Measurements from ENCODE around the gene DPCD. TPM values are rescaled to one million over a fixed set of nuclear protein-coding genes. Genes with fewer than 3 reads are reported as not detected.
"Not testable (repeated sequence)": the region's sequence is repeated elsewhere in the genome, so short reads cannot be mapped to it uniquely, and the experiment has no call there.

DPCD gene
- polyA plus RNA-seq, 2 donors, result 17.3 to 28.3 TPM

DNA sequence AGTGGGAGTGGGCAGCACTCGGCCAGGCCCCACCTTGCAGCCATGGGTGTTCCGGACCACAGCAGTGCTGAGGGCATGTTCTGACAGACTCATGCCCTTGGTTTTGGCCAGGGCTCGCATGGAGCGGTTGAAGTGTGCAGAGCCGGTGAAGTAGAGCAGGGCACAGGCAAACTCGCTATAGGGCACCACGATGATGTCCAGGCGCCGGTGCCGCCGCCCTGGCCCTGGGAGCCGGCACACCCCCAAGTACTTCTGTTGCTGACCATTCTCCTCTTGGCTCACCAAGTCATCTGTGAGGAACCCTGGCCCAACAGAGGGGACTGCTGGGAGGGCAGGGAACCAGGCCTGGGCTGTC is 8.6 kb upstream of the DPCD start:
- Histone ChIP-seq H3K4me1 (ENCODE audit: control insufficient read depth in 2 of 2, insufficient read depth in 2 of 2, low read length in 1 of 2) (peaks cover 0 to 1% of the 10 kb centered on the region in 2 donors), H3K27ac (ENCODE audit: low read depth in 2 of 2, low read length in 1 of 2) (no peak overlapping the region), H3K4me3 (ENCODE audit: low read depth in 1 of 2, low read length in 2 of 2) (no peak overlapping the region), H3K36me3 (ENCODE audit: control insufficient read depth in 2 of 2, insufficient read depth in 2 of 2, low read length in 1 of 2) (peaks cover 6 to 32% of the 10 kb centered on the region in 2 donors), H3K27me3 (ENCODE audit: control insufficient read depth in 1 of 2, insufficient read depth in 2 of 2, low read length in 2 of 2) (no peaks in the 10 kb centered on the region), H3K9me3 (ENCODE audit: control insufficient read depth in 2 of 2, insufficient read depth in 1 of 2, low read depth in 1 of 2, low read length in 1 of 2) (no peaks in the 10 kb centered on the region)
- 91 to 98% methylated on average over 11 to 12 of the region's 12 CpGs for WGBS, 2 donors

DNA sequence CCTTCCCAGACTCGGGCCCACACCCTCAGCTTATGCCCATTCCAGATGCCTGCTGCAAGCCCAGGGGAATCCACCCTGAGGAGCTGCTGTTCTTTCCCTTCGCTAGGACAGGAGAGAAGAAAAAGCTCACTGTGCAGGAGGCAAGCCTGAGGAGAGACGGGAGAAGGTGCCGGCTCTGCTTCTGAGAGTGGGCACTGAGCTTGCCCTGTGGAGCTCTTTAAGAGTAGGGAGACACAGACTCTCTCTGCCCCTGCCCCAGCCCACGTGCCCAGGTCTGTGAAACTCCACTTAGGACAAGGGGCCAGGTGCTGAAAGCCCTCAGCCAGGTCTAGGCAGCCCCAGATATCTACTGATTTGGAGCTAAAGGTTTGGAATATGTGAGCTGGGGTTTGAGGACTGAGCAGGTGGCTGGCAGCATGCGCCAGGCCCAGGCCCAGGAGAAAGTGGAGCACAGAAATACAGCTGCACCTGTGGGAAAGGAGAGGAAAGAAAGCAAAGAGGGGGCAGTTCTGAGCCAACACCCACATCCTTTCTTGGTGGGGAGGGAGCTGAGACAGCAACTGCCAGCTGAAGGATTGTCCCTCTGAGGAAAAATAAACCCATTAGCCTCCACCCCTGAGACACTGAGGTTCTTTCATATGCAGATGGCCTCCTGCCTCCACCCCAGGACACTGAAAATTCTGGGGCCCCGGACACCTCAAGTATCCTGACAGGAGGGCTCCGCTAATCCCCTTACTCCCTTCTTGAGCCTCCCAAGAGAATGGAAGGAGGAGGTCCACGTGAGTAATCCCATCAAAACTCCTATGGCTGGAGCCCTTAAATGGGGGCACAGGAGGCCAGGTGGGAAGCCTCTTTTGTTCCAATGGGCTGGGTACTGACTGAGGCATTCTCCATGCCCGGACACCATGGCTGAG is 7.4 kb upstream of the DPCD start:
- peaks cover 6 to 34% of the 10 kb centered on the region in 2 donors for H3K36me3 ChIP-seq (ENCODE audit: control insufficient read depth in 2 of 2, insufficient read depth in 2 of 2, low read length in 1 of 2)
- H3K27ac ChIP-seq (ENCODE audit: low read depth in 2 of 2, low read length in 1 of 2), result no peak overlapping the region
- H3K4me1 ChIP-seq (ENCODE audit: control insufficient read depth in 2 of 2, insufficient read depth in 2 of 2, low read length in 1 of 2), result no peaks in the 10 kb centered on the region
- H3K27me3 ChIP-seq (ENCODE audit: control insufficient read depth in 1 of 2, insufficient read depth in 2 of 2, low read length in 2 of 2), result no peaks in the 10 kb centered on the region
- 83 to 85% methylated on average over 10 of the region's 10 CpGs for WGBS, 2 donors
- H3K4me3 ChIP-seq (ENCODE audit: low read depth in 1 of 2, low read length in 2 of 2), result no peak overlapping the region
- H3K9me3 ChIP-seq (ENCODE audit: control insufficient read depth in 2 of 2, insufficient read depth in 1 of 2, low read depth in 1 of 2, low read length in 1 of 2), result no peaks in the 10 kb centered on the region

DNA sequence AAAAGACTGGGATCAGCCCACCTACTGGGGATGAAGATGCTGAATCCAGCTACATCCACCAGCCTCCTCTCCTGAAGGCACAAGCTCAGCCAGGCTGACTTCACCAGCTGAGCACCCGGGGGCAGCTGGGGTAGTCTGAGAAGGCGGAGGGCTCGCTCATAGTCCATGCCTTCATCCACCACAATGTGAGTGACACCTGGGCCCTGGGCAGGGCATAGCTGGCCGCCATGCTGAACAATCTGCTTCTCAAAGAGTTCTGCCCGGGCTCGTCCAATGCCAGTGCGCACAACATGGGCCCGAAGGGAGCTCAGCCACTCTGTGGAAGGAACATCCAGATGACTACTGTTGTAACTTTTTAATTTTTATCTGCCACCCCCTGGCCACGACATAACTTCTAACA is 2.3 kb upstream of the DPCD start:
- 93 to 94% methylated on average over 9 of the region's 9 CpGs for WGBS, 2 donors
- no peak overlapping the region for H3K4me3 ChIP-seq (ENCODE audit: low read depth in 1 of 2, low read length in 2 of 2)
- H3K4me1 ChIP-seq (ENCODE audit: control insufficient read depth in 2 of 2, insufficient read depth in 2 of 2, low read length in 1 of 2), result peaks cover 6 to 9% of the 10 kb centered on the region in 2 donors
- peaks cover 6 to 15% of the 10 kb centered on the region in 2 donors for H3K36me3 ChIP-seq (ENCODE audit: control insufficient read depth in 2 of 2, insufficient read depth in 2 of 2, low read length in 1 of 2)
- H3K27ac ChIP-seq (ENCODE audit: low read depth in 2 of 2, low read length in 1 of 2), result no peak overlapping the region
- H3K9me3 ChIP-seq (ENCODE audit: control insufficient read depth in 2 of 2, insufficient read depth in 1 of 2, low read depth in 1 of 2, low read length in 1 of 2), result no peaks in the 10 kb centered on the region
- no peaks in the 10 kb centered on the region for H3K27me3 ChIP-seq (ENCODE audit: control insufficient read depth in 1 of 2, insufficient read depth in 2 of 2, low read length in 2 of 2)

DNA sequence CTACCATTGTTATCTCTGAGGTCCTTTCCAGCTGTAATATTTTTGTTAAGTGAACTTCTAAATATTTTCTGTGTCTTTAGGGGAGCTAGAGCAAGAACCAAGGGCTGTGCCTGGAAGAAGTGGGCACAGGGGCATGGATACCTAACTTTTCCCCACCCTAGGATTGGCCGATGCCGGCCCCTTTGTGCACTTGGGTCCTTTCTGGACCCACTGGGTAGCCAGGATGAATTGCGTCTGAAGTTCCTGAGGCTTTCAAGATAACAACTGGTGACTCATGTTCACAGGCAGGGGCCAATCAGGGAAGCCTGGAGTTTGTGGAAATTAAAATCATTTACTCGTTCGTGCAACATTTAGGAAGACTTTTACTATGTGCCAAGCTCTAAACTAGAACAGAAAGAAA is 758 bp downstream of the DPCD start:
- H3K27me3 ChIP-seq (ENCODE audit: control insufficient read depth in 1 of 2, insufficient read depth in 2 of 2, low read length in 2 of 2), result no peaks in the 10 kb centered on the region
- peaks cover 0 to 4% of the 10 kb centered on the region in 2 donors for H3K36me3 ChIP-seq (ENCODE audit: control insufficient read depth in 2 of 2, insufficient read depth in 2 of 2, low read length in 1 of 2)
- peak overlapping the region in 1 of 2 donors; percentile 85 for H3K4me3 ChIP-seq (ENCODE audit: low read depth in 1 of 2, low read length in 2 of 2)
- WGBS, 2 donors, result 65 to 67% methylated on average over 5 of the region's 5 CpGs
- H3K9me3 ChIP-seq (ENCODE audit: control insufficient read depth in 2 of 2, insufficient read depth in 1 of 2, low read depth in 1 of 2, low read length in 1 of 2), result no peaks in the 10 kb centered on the region
- peaks cover 6 to 9% of the 10 kb centered on the region in 2 donors for H3K4me1 ChIP-seq (ENCODE audit: control insufficient read depth in 2 of 2, insufficient read depth in 2 of 2, low read length in 1 of 2)
- no peak overlapping the region for H3K27ac ChIP-seq (ENCODE audit: low read depth in 2 of 2, low read length in 1 of 2)

DNA sequence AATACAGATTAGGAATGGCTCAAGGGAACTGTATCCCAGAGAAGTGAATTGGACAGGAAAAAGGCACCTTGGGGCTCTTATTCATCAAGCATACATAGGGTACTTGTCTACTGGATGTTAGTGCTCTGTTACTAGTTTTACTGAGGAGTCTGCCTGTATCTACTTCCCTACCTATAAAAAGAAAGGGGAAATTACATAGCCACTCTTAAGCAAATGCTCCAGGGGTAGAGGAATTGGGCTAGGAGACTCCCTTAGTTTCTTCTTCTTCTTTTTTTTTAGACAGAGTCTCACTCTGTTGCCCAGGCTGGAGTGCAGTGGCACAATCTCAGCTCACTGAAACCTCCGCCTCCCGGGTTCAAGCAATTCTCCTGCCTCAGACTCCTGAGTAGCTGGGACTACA is 5.2 kb downstream of the DPCD start:
- WGBS, 2 donors, result 68 to 96% methylated on average over 2 of the region's 2 CpGs
- not testable (repeated sequence) for H3K4me3 ChIP-seq (ENCODE audit: low read depth in 1 of 2, low read length in 2 of 2); H3K27me3 ChIP-seq (ENCODE audit: control insufficient read depth in 1 of 2, insufficient read depth in 2 of 2, low read length in 2 of 2); H3K4me1 ChIP-seq (ENCODE audit: control insufficient read depth in 2 of 2, insufficient read depth in 2 of 2, low read length in 1 of 2); H3K9me3 ChIP-seq (ENCODE audit: control insufficient read depth in 2 of 2, insufficient read depth in 1 of 2, low read depth in 1 of 2, low read length in 1 of 2); H3K36me3 ChIP-seq (ENCODE audit: control insufficient read depth in 2 of 2, insufficient read depth in 2 of 2, low read length in 1 of 2); H3K27ac ChIP-seq (ENCODE audit: low read depth in 2 of 2, low read length in 1 of 2)

DNA sequence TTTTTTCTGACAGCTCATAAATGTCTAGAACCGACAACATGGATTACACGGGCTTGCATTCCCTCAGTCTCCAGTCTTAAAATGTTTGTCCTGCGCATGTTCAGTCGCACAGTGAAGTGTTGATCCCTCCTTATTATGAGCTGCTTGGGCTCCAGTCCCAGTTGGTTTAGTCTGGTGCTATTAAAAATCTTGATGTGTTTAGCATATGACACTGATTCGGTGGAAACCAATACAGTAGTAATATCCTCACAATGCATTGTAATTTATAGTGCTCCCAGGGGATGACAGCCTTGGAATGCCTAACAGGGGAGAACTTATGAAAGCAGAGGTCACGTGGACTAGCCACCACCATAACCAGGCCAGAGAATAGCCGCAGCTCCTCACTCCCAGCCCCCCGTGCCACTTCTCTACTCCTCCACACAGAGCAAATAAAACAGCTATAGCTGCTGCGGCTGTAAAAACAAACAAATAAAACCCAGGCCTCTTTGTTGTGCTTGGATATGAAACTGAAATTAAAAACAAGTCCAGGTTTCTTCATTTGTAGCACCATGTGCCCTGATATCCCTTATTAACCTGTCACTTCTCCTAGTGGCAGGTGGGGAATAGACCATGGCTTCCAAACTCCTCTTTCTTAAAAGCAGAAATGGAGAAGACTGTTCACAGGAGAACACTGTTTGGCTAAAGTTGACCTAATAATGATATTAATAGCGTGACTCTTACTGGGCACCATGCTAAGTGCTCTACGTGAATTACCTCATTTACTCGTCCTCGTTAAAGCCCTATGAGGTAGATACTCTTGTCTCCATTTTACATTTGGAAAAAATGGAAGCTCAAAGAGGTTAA is 7.7 kb downstream of the DPCD start:
- no peaks in the 10 kb centered on the region for H3K9me3 ChIP-seq (ENCODE audit: control insufficient read depth in 2 of 2, insufficient read depth in 1 of 2, low read depth in 1 of 2, low read length in 1 of 2)
- 84 to 88% methylated on average over 13 of the region's 13 CpGs for WGBS, 2 donors
- no peak overlapping the region for H3K4me3 ChIP-seq (ENCODE audit: low read depth in 1 of 2, low read length in 2 of 2)
- H3K27me3 ChIP-seq (ENCODE audit: control insufficient read depth in 1 of 2, insufficient read depth in 2 of 2, low read length in 2 of 2), result no peaks in the 10 kb centered on the region
- no peak overlapping the region for H3K27ac ChIP-seq (ENCODE audit: low read depth in 2 of 2, low read length in 1 of 2)
- H3K36me3 ChIP-seq (ENCODE audit: control insufficient read depth in 2 of 2, insufficient read depth in 2 of 2, low read length in 1 of 2), result peaks cover 2 to 4% of the 10 kb centered on the region in 2 donors
- no peaks in the 10 kb centered on the region for H3K4me1 ChIP-seq (ENCODE audit: control insufficient read depth in 2 of 2, insufficient read depth in 2 of 2, low read length in 1 of 2)

DNA sequence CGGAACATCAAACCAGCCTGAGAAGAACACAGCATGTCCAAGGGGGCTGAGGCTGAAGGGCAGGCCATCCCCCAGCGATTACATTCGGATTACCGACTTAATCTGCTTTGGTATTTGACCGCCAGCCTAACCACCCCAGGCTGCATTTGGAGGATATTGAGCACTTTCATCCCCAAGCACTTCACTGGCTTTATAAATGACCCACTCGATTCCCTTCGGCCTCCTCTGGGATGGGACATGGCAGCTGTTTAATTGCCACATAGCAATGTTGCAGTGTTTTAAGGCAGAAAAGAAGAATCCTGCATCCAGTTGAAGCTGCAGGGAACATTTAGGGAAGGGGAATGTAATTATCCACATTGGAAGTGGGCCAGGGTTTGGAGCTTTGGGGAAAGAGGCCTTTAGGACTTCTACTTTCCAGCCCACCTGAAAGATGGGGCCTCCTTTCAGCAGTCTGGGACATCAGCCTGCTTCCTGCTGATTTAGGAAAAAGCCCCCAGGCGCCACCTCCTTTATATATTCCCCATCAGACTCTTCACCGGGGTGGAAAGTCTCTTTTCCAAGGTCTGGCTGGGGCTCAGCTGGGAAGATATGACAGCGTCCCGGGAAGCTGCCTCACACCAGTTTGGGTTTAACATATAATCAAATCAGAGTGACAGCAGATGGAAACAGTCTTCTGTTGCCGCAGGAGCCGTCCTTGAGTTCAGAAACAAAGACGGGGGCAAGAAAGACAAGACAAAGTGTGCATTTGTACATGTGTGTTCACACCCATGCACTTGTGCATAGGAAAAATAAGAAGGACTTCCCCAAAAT is 9.2 kb downstream of the DPCD start:
- H3K27ac ChIP-seq (ENCODE audit: low read depth in 2 of 2, low read length in 1 of 2), result no peak overlapping the region
- H3K4me1 ChIP-seq (ENCODE audit: control insufficient read depth in 2 of 2, insufficient read depth in 2 of 2, low read length in 1 of 2), result no peaks in the 10 kb centered on the region
- no peak overlapping the region for H3K4me3 ChIP-seq (ENCODE audit: low read depth in 1 of 2, low read length in 2 of 2)
- H3K9me3 ChIP-seq (ENCODE audit: control insufficient read depth in 2 of 2, insufficient read depth in 1 of 2, low read depth in 1 of 2, low read length in 1 of 2), result no peaks in the 10 kb centered on the region
- 79 to 80% methylated on average over 14 of the region's 14 CpGs for WGBS, 2 donors
- H3K36me3 ChIP-seq (ENCODE audit: control insufficient read depth in 2 of 2, insufficient read depth in 2 of 2, low read length in 1 of 2), result peaks cover 2 to 5% of the 10 kb centered on the region in 2 donors
- H3K27me3 ChIP-seq (ENCODE audit: control insufficient read depth in 1 of 2, insufficient read depth in 2 of 2, low read length in 2 of 2), result no peaks in the 10 kb centered on the region

DNA sequence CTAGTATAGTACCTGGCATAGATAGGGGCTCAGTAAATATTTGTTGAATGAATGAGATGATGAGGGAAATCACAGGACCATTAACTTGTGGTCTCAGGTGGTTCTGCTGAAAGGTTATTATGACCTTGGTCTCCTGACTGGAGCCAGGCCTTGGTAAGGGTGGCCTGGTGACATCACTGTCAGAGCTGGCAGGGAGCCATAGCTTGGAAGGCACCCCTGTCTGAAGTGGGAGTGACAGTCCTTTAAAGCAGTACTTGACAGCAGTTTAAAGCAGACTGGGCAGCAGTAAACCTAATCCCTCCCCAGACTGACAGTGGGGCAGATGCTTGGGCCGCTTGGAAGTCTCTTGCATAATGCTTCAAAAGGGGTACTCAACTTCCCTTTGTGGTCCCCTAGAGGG is 13.4 kb downstream of the DPCD start:
- peaks cover 4 to 5% of the 10 kb centered on the region in 2 donors for H3K36me3 ChIP-seq (ENCODE audit: control insufficient read depth in 2 of 2, insufficient read depth in 2 of 2, low read length in 1 of 2)
- H3K27me3 ChIP-seq (ENCODE audit: control insufficient read depth in 1 of 2, insufficient read depth in 2 of 2, low read length in 2 of 2), result no peaks in the 10 kb centered on the region
- WGBS, 2 donors, result 83 to 93% methylated on average over 1 of the region's 1 CpG
- no peaks in the 10 kb centered on the region for H3K4me1 ChIP-seq (ENCODE audit: control insufficient read depth in 2 of 2, insufficient read depth in 2 of 2, low read length in 1 of 2)
- H3K4me3 ChIP-seq (ENCODE audit: low read depth in 1 of 2, low read length in 2 of 2), result no peak overlapping the region
- H3K9me3 ChIP-seq (ENCODE audit: control insufficient read depth in 2 of 2, insufficient read depth in 1 of 2, low read depth in 1 of 2, low read length in 1 of 2), result no peaks in the 10 kb centered on the region
- H3K27ac ChIP-seq (ENCODE audit: low read depth in 2 of 2, low read length in 1 of 2), result no peak overlapping the region

DNA sequence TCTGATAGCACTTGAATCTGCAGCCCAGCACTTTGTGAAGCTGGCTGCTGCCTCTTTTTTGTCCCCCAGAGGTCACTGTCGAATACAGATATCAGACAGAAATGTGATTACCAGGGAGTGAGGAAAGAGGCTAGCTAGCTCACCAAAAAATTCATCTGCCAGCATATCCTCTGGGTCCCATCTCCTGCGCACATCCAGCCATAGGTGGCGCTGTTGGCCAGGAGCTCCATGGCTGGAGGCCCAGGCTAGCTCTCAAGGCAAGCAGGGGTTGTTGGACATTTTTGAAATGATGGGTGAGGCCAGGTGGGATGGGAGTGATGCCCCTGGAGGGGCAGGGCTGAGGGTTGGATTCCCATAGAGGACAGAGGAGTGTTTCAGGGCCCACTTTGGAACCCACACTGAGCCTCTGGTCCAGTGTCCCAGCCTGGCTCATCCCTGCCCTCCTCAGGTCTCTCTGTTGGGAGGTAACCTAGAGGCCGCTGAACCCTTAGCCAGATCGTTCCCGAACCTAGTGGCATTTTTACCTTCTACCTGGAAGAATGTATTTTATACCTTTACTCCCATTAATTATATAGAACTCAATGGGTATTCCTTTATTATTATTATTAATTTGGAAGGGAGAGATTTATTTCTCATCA is 14.8 kb downstream of the DPCD start:
- no peaks in the 10 kb centered on the region for H3K27me3 ChIP-seq (ENCODE audit: control insufficient read depth in 1 of 2, insufficient read depth in 2 of 2, low read length in 2 of 2)
- no peak overlapping the region for H3K27ac ChIP-seq (ENCODE audit: low read depth in 2 of 2, low read length in 1 of 2)
- no peak overlapping the region for H3K4me3 ChIP-seq (ENCODE audit: low read depth in 1 of 2, low read length in 2 of 2)
- no peaks in the 10 kb centered on the region for H3K9me3 ChIP-seq (ENCODE audit: control insufficient read depth in 2 of 2, insufficient read depth in 1 of 2, low read depth in 1 of 2, low read length in 1 of 2)
- WGBS, 2 donors, result 53 to 54% methylated on average over 6 of the region's 6 CpGs
- H3K36me3 ChIP-seq (ENCODE audit: control insufficient read depth in 2 of 2, insufficient read depth in 2 of 2, low read length in 1 of 2), result peaks cover 5 to 8% of the 10 kb centered on the region in 2 donors
- no peaks in the 10 kb centered on the region for H3K4me1 ChIP-seq (ENCODE audit: control insufficient read depth in 2 of 2, insufficient read depth in 2 of 2, low read length in 1 of 2)

Data from esophagus (tissue), 2 donors.